Lower leg skin (tissue), 3 donors: ENCODE data around the gene KCNIP4.

Experiments used
- CTCF ChIP-seq, 3 donors: fragments of 450-650 bp; IDR thresholded peaks; one replicate each; pipeline ENCODE4 v1.5.1; 2016; ENCODE audit warnings: antibody characterized with exemption in 3 of 3, mild to moderate bottlenecking in 3 of 3, moderate library complexity in 2 of 3
- POLR2A ChIP-seq, 2 donors: fragments of 450-650 bp; IDR thresholded peaks; one replicate each; pipeline ENCODE4 v1.6.1; 2016 to 2017; ENCODE audit warnings: antibody characterized with exemption in 2 of 2, mild to moderate bottlenecking in 1 of 2, moderate library complexity in 1 of 2

DNA sequence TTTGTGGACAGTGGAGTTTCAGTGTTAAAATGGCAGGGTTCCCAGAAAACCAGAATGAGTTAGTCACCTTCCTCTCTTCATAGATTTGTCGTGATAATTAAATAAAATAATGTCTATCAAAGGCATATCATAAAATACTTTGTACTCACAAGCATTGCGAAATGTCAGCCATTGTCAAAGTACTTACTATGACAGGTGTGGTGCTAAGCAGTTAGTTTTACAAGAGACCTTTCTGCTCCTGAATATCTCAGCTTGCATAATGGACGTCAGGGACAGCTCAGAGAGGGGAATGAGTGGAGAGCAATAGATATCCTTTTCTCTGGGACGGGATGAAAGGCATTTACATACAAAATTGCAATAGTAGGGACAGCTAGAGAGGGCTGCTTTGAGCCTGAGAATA is 560.9 kb downstream of the KCNIP4 start:
- TF ChIP-seq CTCF (IDR thresholded peaks at IDR 0.05) (no peak), POLR2A (IDR thresholded peaks at IDR 0.05) (no peak)
